SHP77 (cell line): ENCODE data around the gene PDPR.
"Not testable (repeated sequence)": the region's sequence is repeated elsewhere in the genome, so short reads cannot be mapped to it uniquely, and the experiment has no call there.

Experiments used
- DNase-seq, 2 experiments: peaks; one replicate each; lab custom pipeline; 2025; lab: John Stamatoyannopoulos, UW

PDPR gene

GRCh38 chr16:70162041-70162451, 47.9 kb downstream of the PDPR start:
- no peak for DNase-seq

DNA sequence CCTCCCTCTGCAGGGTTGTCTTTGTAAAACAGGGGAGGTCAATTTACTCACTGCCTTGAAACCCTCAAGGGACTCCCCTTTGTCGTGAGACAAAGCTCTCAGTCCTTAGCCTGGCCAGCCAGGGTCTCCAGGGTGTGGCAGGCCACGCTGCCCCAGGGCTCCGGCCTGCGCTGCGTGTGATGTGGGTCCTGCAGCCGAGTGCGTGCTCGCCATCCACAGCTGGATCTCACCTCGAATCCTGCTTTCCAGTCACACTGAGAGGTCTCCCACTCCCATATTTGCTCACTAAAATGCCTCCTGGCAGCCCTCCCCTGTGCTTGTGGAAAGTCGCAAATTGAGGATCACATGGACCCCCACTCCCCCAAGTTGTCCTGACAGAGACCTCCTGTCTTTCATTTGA, 49.5 kb downstream of the PDPR start:
- no peak for DNase-seq

- not testable (repeated sequence) for DNase-seq
These were observed 52.6 kb downstream of the PDPR start for GRCh38 chr16:70166688-70167087.

GRCh38 chr16:70173212-70173837, 59.2 kb downstream of the PDPR start, which contains the start of gene CLEC18C:
TSS of gene CLEC18C (plus strand) at chr16:70173787. CDS start at chr16:70174279, 492 bp downstream.
- not testable (repeated sequence) for DNase-seq

GRCh38 chr16:70173916-70174315, 59.8 kb downstream of the PDPR start:
- DNase-seq: not testable (repeated sequence)

GRCh38 chr16:70174387-70174932, 60.3 kb downstream of the PDPR start:
- DNase-seq: not testable (repeated sequence)

DNA sequence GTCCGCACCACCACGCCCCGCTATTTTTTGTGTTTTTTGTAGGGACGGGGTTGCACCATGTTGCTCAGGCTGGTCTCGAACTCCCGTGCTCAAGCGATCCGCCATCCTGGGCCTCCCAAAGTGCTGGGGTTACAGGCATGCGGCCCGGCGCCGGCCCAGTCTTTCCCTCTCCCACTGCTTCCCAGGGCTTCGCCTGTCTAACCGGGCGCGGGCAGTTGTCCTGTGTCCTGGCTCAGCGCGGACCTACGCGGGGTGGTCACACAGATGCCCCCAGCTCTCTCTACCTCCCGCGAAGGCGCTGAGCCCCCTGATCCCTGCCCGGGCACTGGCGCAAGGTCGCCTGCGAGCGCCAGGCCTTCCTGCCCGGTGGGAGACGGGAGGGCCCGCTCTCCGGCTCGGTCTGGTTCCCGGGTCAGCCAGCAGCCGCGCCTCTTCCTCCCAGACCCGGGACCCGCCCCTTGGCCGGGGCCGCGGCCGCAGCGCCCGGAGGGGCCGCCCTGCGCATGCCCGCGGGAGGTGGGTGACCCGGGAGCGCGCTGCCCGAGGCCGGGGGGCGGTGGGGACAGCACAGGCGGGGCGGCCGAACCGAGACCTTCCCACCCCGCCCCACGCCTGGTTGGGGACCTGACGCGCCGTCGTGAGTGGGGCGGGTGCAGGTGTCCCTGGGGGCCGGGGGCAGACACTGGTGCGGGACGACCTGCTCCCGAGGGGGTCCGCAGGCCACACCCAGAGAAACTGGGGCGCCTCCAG, 73.9 kb downstream of the PDPR start:
- not testable (repeated sequence) for DNase-seq

DNA sequence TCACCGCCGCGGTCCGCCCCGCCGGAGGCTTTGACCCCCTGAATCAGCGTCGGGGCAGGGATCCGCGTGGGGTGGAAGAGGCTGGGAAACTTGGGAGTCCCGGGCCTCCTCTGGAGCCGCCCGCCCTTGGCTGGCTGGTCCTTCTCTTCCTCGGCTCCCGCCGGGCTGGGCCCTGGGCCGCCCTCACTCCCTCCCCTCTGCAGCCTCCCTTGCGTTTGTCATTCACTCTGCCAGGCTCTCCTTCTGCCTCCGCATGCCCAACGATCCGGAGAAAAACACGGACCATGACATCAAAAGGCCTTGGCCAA, 74.4 kb downstream of the PDPR start:
- not testable (repeated sequence) for DNase-seq

GRCh38 chr16:70190574-70190973, 76.4 kb downstream of the PDPR start:
- not testable (repeated sequence) for DNase-seq

- not testable (repeated sequence) for DNase-seq
These were observed 82.7 kb downstream of the PDPR start for GRCh38 chr16:70196683-70197300.

DNA sequence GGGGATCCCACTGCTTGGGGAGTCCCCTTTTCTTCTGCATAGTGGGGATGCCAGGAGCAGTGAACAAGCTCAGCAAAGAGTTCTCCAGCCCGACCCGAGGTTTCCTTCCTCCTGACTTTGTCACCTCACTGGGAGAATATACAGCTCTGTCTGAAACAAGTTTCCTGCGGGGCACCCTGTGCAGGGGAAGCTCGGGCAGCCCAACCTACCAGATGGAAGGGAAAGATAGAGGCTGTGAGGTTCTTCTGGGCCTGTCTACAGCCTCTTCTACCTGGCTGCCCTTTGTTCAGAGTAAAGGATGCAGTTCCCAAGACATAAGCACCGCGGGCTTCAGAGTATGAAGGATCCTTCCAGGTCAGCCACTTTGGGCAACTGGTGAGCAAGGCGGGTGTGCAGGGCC, 83.5 kb downstream of the PDPR start:
- DNase-seq: not testable (repeated sequence)

GRCh38 chr16:70198230-70198629, 84.1 kb downstream of the PDPR start:
- DNase-seq: not testable (repeated sequence)

- DNase-seq: not testable (repeated sequence)
These were observed 84.5 kb downstream of the PDPR start for GRCh38 chr16:70198666-70199065.

GRCh38 chr16:70199170-70199569, 85.0 kb downstream of the PDPR start:
- DNase-seq: not testable (repeated sequence)

DNA sequence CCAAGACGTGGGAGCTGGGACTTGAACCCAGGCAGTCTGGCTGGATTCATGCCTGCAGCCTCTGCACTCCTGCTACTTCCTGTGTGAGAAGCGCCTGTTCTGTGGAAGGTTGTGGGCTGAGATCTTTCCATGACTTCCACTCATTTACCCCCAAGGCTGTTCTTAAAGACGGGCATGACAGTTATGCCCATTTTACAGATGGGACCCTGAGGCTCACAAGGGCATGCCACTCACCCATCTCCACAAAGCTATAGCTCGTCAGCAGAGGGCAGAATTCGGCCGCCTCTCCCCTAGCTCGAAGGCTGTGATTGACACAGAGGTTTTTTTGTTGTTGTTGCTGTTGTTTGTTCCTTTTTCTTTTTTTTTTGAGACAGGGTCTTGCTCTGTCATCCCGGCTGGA, 85.9 kb downstream of the PDPR start:
- not testable (repeated sequence) for DNase-seq

DNA sequence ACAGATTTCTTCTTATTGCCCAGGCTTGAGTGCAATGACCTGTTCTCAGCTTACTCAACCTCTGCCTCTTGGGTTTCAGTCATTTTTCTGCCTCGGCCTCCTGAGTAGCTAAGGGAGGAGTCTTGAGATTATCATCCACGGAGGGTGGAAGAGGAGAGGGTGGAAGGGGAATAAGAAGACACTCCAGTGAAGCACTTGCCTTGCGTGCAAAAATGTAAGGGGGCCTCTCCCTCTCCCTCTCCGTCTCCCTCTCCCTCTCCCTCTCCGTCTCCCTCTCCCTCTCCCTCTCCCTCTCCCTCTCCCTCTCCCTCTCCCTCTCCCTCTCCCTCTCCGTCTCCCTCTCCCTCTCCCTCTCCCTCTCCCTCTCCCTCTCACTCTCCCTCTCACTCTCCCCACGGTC, 89.4 kb downstream of the PDPR start:
- not testable (repeated sequence) for DNase-seq

DNA sequence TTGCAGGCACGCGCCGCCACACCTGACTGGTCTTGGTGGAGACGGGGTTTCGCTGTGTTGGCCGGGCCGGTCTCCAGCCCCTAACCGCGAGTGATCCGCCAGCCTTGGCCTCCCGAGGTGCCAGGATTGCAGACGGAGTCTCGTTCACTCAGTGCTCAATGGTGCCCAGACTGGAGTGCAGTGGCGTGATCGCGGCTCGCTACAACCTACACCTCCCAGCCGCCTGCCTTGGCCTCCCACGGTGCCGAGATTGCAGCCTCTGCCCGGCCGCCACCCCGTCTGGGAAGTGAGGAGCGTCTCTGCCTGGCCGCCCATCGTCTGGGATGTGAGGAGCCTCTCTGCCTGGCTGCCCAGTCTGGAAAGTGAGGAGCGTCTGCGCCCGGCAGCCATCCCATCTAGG, 89.9 kb downstream of the PDPR start:
- not testable (repeated sequence) for DNase-seq

- DNase-seq: not testable (repeated sequence)
These were observed 90.7 kb downstream of the PDPR start for GRCh38 chr16:70204668-70205405.

GRCh38 chr16:70206382-70206781, 92.2 kb downstream of the PDPR start:
- not testable (repeated sequence) for DNase-seq
